ENCODE data around the gene KRT84.

DNA sequence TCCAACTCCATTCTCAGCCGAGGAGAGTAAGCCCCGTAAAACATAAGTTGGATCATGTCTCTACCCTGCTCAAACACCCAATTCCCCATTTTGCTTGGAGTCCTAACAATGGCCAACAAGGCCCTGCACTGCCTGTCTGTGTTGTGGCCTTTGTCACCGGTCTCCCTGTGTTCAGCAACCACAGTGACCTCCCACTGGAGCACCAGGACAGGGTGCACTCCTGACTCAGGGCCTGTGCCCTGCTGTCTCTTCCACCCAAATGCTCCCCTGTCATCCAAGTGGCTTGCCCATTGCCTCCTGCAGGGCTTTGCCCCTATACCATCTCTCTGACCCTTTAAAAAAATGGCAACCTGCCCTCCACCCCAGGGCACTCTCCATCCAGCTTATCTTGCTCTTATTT is 13.7 kb downstream of the KRT84 start:
- no peak for TF ChIP-seq EZH2phosphoT487 (IDR thresholded peaks at IDR 0.05; ENCODE audit: borderline replicate concordance)
- TF ChIP-seq, protein P1, sequence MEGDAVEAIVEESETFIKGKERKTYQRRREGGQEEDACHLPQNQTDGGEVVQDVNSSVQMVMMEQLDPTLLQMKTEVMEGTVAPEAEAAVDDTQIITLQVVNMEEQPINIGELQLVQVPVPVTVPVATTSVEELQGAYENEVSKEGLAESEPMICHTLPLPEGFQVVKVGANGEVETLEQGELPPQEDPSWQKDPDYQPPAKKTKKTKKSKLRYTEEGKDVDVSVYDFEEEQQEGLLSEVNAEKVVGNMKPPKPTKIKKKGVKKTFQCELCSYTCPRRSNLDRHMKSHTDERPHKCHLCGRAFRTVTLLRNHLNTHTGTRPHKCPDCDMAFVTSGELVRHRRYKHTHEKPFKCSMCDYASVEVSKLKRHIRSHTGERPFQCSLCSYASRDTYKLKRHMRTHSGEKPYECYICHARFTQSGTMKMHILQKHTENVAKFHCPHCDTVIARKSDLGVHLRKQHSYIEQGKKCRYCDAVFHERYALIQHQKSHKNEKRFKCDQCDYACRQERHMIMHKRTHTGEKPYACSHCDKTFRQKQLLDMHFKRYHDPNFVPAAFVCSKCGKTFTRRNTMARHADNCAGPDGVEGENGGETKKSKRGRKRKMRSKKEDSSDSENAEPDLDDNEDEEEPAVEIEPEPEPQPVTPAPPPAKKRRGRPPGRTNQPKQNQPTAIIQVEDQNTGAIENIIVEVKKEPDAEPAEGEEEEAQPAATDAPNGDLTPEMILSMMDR (conservative IDR thresholded peaks at IDR 0.05; ENCODE audit: low read length), result no peak
